ENCODE measurements around the gene TMED5.

DNA sequence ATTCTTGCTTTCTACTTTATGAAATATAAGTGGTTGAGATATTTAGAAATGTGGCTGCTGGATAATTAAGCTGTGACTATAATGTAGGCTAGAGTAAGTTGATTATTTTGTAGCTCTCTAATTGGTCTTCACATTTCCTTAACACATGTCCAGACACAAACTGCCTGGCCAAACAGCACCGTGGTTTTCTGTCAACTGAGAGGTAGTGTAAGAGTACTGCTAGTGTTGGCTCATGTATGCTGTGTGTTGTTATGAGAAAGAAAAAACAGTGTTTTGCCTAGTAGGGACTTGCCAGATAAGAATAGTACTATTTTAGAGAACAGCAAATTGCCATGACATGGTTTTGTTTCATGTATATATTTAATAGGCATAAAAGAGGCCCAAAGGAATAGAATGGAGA lies 37.1 kb downstream of the TMED5 start:
- TF ChIP-seq, protein P1, sequence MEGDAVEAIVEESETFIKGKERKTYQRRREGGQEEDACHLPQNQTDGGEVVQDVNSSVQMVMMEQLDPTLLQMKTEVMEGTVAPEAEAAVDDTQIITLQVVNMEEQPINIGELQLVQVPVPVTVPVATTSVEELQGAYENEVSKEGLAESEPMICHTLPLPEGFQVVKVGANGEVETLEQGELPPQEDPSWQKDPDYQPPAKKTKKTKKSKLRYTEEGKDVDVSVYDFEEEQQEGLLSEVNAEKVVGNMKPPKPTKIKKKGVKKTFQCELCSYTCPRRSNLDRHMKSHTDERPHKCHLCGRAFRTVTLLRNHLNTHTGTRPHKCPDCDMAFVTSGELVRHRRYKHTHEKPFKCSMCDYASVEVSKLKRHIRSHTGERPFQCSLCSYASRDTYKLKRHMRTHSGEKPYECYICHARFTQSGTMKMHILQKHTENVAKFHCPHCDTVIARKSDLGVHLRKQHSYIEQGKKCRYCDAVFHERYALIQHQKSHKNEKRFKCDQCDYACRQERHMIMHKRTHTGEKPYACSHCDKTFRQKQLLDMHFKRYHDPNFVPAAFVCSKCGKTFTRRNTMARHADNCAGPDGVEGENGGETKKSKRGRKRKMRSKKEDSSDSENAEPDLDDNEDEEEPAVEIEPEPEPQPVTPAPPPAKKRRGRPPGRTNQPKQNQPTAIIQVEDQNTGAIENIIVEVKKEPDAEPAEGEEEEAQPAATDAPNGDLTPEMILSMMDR (IDR thresholded peaks at IDR 0.05; ENCODE audit: low read depth, low read length): no peak
- TF ChIP-seq, protein P2, sequence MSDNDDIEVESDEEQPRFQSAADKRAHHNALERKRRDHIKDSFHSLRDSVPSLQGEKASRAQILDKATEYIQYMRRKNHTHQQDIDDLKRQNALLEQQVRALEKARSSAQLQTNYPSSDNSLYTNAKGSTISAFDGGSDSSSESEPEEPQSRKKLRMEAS (IDR thresholded peaks at IDR 0.05; ENCODE audit: low read depth, low read length): no peak
